GM23338 (cell line): ENCODE measurements around the gene DHRS7C. TPM values are rescaled to one million over a fixed set of nuclear protein-coding genes. Genes with fewer than 3 reads are reported as not detected.

Experiments used
- ATAC-seq: fragments of 200-7000 bp; cut with Tn5 transposase; 3 replicates; pipeline ENCODE4 v1.9.1; 2020
- DNase-seq: peaks from one replicate; pipeline ENCODE4 v3.0.0-alpha.2; 2015; ENCODE audit warnings: low spot score
- H2AFZ ChIP-seq: fragments of 200-600 bp; sonication (generic); 2 replicates; pipeline ENCODE4 v1.8.0; 2016; ENCODE audit warnings: antibody characterized with exemption, mild to moderate bottlenecking, moderate library complexity
- H3F3A ChIP-seq: fragments of 200-600 bp; sonication (generic); replicated peaks from 2 replicates; pipeline ENCODE4 v1.8.0; 2017; ENCODE audit warnings: antibody characterized with exemption, mixed run types, low read depth
- H3K27ac ChIP-seq: fragments of 200-600 bp; sonication (generic); 2 replicates; pipeline ENCODE4 v1.6.1; 2016; ENCODE audit warnings: low read depth
- H3K27me3 ChIP-seq: fragments of 200-600 bp; sonication (generic); 2 replicates; pipeline ENCODE4 v1.8.0; 2016; ENCODE audit warnings: mild to moderate bottlenecking, mixed run types, moderate library complexity; ENCODE audit not compliant: insufficient read depth
- H3K36me3 ChIP-seq: fragments of 200-600 bp; sonication (generic); 2 replicates; pipeline ENCODE4 v1.8.0; 2016; ENCODE audit warnings: mild to moderate bottlenecking; ENCODE audit not compliant: insufficient read depth
- H3K4me1 ChIP-seq: fragments of 200-600 bp; sonication (generic); 2 replicates; pipeline ENCODE4 v1.8.0; 2016; ENCODE audit warnings: mild to moderate bottlenecking, moderate library complexity; ENCODE audit not compliant: insufficient read depth
- H3K4me2 ChIP-seq: fragments of 200-600 bp; sonication (generic); 2 replicates; pipeline ENCODE4 v1.7.1; 2017; ENCODE audit warnings: mixed run types
- H3K4me3 ChIP-seq: fragments of 200-600 bp; sonication (generic); 2 replicates; pipeline ENCODE4 v1.6.1; 2016; ENCODE audit warnings: mixed run types
- H3K79me2 ChIP-seq: fragments of 200-600 bp; sonication (generic); replicated peaks from 2 replicates; pipeline ENCODE4 v1.8.0; 2017; ENCODE audit warnings: mild to moderate bottlenecking; ENCODE audit not compliant: insufficient read depth
- H3K9me2 ChIP-seq: fragments of 200-600 bp; sonication (generic); 2 replicates; pipeline ENCODE4 v1.8.0; 2017; ENCODE audit not compliant: insufficient read depth
- H4K20me1 ChIP-seq: fragments of 200-600 bp; sonication (generic); replicated peaks from 2 replicates; pipeline ENCODE4 v1.8.0; 2017; ENCODE audit warnings: mild to moderate bottlenecking; ENCODE audit not compliant: insufficient read depth
- H3K27ac Mint-ChIP-seq: 2 replicates; pipeline ENCODE4 v1.8.0; 2020; ENCODE audit warnings: inconsistent platforms, mild to moderate bottlenecking, moderate library complexity, mixed read lengths
- H3K27me3 Mint-ChIP-seq: 3 replicates; pipeline ENCODE4 v1.8.0; 2022; ENCODE audit warnings: low read depth, mild to moderate bottlenecking, moderate library complexity, mixed read lengths, inconsistent platforms; ENCODE audit not compliant: insufficient read depth, poor library complexity
- H3K36me3 Mint-ChIP-seq: 3 replicates; pipeline ENCODE4 v1.8.0; 2021; ENCODE audit warnings: low read depth, mild to moderate bottlenecking, inconsistent platforms, moderate library complexity, mixed read lengths
- H3K4me1 Mint-ChIP-seq: 3 replicates; pipeline ENCODE4 v1.8.0; 2020; ENCODE audit warnings: mild to moderate bottlenecking, inconsistent platforms, mixed read lengths
- H3K4me3 Mint-ChIP-seq: 3 replicates; pipeline ENCODE4 v1.8.0; 2021; ENCODE audit warnings: moderate library complexity, mild to moderate bottlenecking, inconsistent platforms, mixed read lengths
- H3K9me3 Mint-ChIP-seq: 3 replicates; pipeline ENCODE4 v1.8.0; 2020; ENCODE audit warnings: moderate library complexity, mild to moderate bottlenecking, inconsistent platforms, mixed read lengths
- CTCF ChIP-seq, 2 experiments: fragments of 200-600 bp in 1 of 2; sonication (generic) in 1 of 2; conservative IDR thresholded peaks; 2 replicates each; pipeline versions ENCODE4 v1.5.1 to v1.6.1; 2016 to 2017; ENCODE audit warnings: antibody characterized with exemption in 2 of 2, low read depth in 2 of 2, mild to moderate bottlenecking in 2 of 2, moderate library complexity in 1 of 2
- EZH2 ChIP-seq: fragments of 200-600 bp; sonication (generic); IDR thresholded peaks from one replicate; pipeline ENCODE4 v1.8.0; 2017; ENCODE audit warnings: antibody characterized with exemption, mild to moderate bottlenecking, low read depth; ENCODE audit not compliant: unreplicated experiment
- EZH2phosphoT487 ChIP-seq: fragments of 200-600 bp; sonication (generic); IDR thresholded peaks from one replicate; pipeline ENCODE4 v1.8.1; 2018; ENCODE audit warnings: antibody characterized with exemption; ENCODE audit not compliant: unreplicated experiment
- JUNB ChIP-seq: IDR thresholded peaks from one replicate; pipeline ENCODE4 v1.6.1; 2016; ENCODE audit warnings: antibody characterized with exemption; ENCODE audit not compliant: unreplicated experiment
- STAT1 ChIP-seq: IDR thresholded peaks from one replicate; pipeline ENCODE4 v1.6.1; 2016; ENCODE audit warnings: antibody characterized with exemption; ENCODE audit not compliant: unreplicated experiment
- ZNF114 ChIP-seq: fragments of 250-450 bp; sonication (Bioruptor Pico); IDR thresholded peaks from 2 replicates; pipeline ENCODE4 v1.5.0; 2020; ENCODE audit warnings: mild to moderate bottlenecking, moderate library complexity
- polyA plus RNA-seq: library from polyadenylated mRNA; unstranded; fragments of >200 nt; fragmentation: Nextera tagmentation; extraction: Ambion mirVana; gene quantifications from 2 replicates; pipeline ENCODE4 v1.2.1, GENCODE V29; 2016
- total RNA-seq: library from RNA; depleted of rRNA; stranded (reverse); fragments of >200 nt; shearing (Covaris generic); gene quantifications from 2 replicates; pipeline ENCODE4 v1.2.3, GENCODE V29; 2014
- TF ChIP-seq, protein P1 (sequence below): IDR thresholded peaks from one replicate; pipeline ENCODE4 v1.6.1; 2018; ENCODE audit warnings: antibody characterized with exemption; ENCODE audit not compliant: unreplicated experiment

DHRS7C gene
- total and polyA plus RNA-seq, 2 experiments from 2014 or later: not detected

DNA sequence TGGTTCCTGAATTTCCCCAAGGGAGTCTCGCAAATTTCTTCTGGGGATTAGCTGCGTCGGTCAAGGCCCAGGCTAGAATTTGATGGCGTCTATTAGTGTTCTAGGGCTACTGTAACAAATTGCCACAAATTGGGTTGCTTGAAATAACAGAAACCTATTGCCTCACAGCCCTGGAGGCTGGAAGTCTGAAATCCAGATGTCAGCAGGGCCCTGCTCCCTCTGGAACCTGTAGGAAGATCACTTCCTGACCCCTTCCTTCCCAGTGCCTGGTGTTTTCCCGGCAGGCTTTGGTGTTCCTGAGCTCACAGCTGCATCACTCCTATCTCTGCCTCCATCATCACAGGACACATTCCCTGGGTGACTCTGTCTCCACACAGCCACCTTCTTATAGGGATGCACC is 24.4 kb downstream of the DHRS7C start:
- Mint-ChIP-seq H3K27me3 (peaks cover 3% of the 10 kb centered on the region), H3K9me3 (no peaks in the 10 kb centered on the region), H3K4me1 (no peaks in the 10 kb centered on the region), H3K4me3 (no peak overlapping the region), H3K36me3 (no peaks in the 10 kb centered on the region), H3K27ac (no peak overlapping the region)
- Histone ChIP-seq H2AFZ (no peak overlapping the region), H3K4me1 (no peaks in the 10 kb centered on the region), H3K27ac (no peak overlapping the region), H3F3A (no peaks in the 10 kb centered on the region), H3K27me3 (no peaks in the 10 kb centered on the region), H3K4me2 (no peak overlapping the region), H4K20me1 (no peaks in the 10 kb centered on the region), H3K36me3 (no peaks in the 10 kb centered on the region), H3K79me2 (no peaks in the 10 kb centered on the region), H3K9me2 (no peaks in the 10 kb centered on the region), H3K4me3 (no peak overlapping the region)
- TF ChIP-seq, protein P1, sequence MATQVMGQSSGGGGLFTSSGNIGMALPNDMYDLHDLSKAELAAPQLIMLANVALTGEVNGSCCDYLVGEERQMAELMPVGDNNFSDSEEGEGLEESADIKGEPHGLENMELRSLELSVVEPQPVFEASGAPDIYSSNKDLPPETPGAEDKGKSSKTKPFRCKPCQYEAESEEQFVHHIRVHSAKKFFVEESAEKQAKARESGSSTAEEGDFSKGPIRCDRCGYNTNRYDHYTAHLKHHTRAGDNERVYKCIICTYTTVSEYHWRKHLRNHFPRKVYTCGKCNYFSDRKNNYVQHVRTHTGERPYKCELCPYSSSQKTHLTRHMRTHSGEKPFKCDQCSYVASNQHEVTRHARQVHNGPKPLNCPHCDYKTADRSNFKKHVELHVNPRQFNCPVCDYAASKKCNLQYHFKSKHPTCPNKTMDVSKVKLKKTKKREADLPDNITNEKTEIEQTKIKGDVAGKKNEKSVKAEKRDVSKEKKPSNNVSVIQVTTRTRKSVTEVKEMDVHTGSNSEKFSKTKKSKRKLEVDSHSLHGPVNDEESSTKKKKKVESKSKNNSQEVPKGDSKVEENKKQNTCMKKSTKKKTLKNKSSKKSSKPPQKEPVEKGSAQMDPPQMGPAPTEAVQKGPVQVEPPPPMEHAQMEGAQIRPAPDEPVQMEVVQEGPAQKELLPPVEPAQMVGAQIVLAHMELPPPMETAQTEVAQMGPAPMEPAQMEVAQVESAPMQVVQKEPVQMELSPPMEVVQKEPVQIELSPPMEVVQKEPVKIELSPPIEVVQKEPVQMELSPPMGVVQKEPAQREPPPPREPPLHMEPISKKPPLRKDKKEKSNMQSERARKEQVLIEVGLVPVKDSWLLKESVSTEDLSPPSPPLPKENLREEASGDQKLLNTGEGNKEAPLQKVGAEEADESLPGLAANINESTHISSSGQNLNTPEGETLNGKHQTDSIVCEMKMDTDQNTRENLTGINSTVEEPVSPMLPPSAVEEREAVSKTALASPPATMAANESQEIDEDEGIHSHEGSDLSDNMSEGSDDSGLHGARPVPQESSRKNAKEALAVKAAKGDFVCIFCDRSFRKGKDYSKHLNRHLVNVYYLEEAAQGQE: no peak
- TF ChIP-seq CTCF (conservative IDR thresholded peaks at IDR 0.05; ENCODE audit: low read depth in 2 of 2): no peak
- no peak for TF ChIP-seq ZNF114 (CRISPR knock-in tag)
- no peak for TF ChIP-seq JUNB
- no peak for TF ChIP-seq STAT1
- no peak for TF ChIP-seq EZH2phosphoT487
- TF ChIP-seq EZH2: no peak
- no peak for DNase-seq
- ATAC-seq: no peak

- Mint-ChIP-seq H3K4me1 (no peaks in the 10 kb centered on the region), H3K4me3 (no peak overlapping the region), H3K27ac (no peak overlapping the region), H3K36me3 (no peaks in the 10 kb centered on the region), H3K9me3 (no peaks in the 10 kb centered on the region), H3K27me3 (peaks cover 3% of the 10 kb centered on the region)
- Histone ChIP-seq H3K4me1 (no peaks in the 10 kb centered on the region), H3F3A (no peaks in the 10 kb centered on the region), H3K36me3 (no peaks in the 10 kb centered on the region), H3K9me2 (no peaks in the 10 kb centered on the region), H3K27ac (no peak overlapping the region), H4K20me1 (no peaks in the 10 kb centered on the region), H3K79me2 (no peaks in the 10 kb centered on the region), H3K27me3 (no peaks in the 10 kb centered on the region), H3K4me2 (no peak overlapping the region), H3K4me3 (no peak overlapping the region), H2AFZ (no peak overlapping the region)
- ATAC-seq (no peak), DNase-seq (no peak)
- TF ChIP-seq, protein P1: no peak
- TF ChIP-seq EZH2phosphoT487 (no peak), ZNF114 (CRISPR knock-in tag) (no peak), STAT1 (no peak)
These were observed 26.1 kb downstream of the DHRS7C start for GRCh38 chr17:9765322-9765721.
